Vagina (tissue), 2 donors: ENCODE data around the gene WASL. TPM values are rescaled to one million over a fixed set of nuclear protein-coding genes. Genes with fewer than 3 reads are reported as not detected.
"Not testable (repeated sequence)": the region's sequence is repeated elsewhere in the genome, so short reads cannot be mapped to it uniquely, and the experiment has no call there.

Source experiments
- DNase-seq, 2 donors: peaks; one replicate each; pipeline ENCODE4 v3.0.0-alpha.2; 2017; ENCODE audit errors: extremely low spot score in 2 of 2
- H3K27ac ChIP-seq: fragments of 200-600 bp; sonication (generic); one replicate; pipeline ENCODE4 v1.5.1; 2019
- H3K27me3 ChIP-seq: fragments of 200-600 bp; sonication (generic); one replicate; pipeline ENCODE4 v1.5.1; 2019
- H3K36me3 ChIP-seq, 2 donors: fragments of 200-600 bp; sonication (generic); one replicate each; pipeline ENCODE4 v1.5.1; 2017 to 2019
- H3K4me1 ChIP-seq: fragments of 200-600 bp; sonication (generic); one replicate; pipeline ENCODE4 v1.5.1; 2019
- H3K4me3 ChIP-seq, 2 donors: fragments of 200-600 bp; sonication (generic); 1 replicate in 1 of 2; 2 replicates in 1 of 2; pipeline ENCODE4 v1.5.1; 2016 to 2019
- H3K9me3 ChIP-seq: fragments of 200-600 bp; sonication (generic); one replicate; pipeline ENCODE4 v1.5.1; 2019
- CTCF ChIP-seq, 3 experiments: fragments of 450-650 bp in 2 of 3; fragments of 200-600 bp in 1 of 3; sonication (generic) in 1 of 3; IDR thresholded peaks; one replicate each; pipeline ENCODE4 v1.5.1; 2017 to 2019; ENCODE audit warnings: antibody characterized with exemption in 3 of 3, mild to moderate bottlenecking in 2 of 3, moderate library complexity in 2 of 3
- POLR2A ChIP-seq, 2 donors: fragments of 450-650 bp; IDR thresholded peaks; one replicate each; pipeline ENCODE4 v1.6.1; 2017; ENCODE audit warnings: antibody characterized with exemption in 2 of 2, mild to moderate bottlenecking in 2 of 2, moderate library complexity in 2 of 2
- POLR2AphosphoS5 ChIP-seq, 2 donors: sonication (generic); formaldehyde crosslinking; IDR thresholded peaks; one replicate each; pipeline ENCODE4 v1.9.0; 2017; ENCODE audit warnings: antibody characterized with exemption in 2 of 2, mild to moderate bottlenecking in 2 of 2, low read depth in 1 of 2; ENCODE audit not compliant: insufficient read depth in 1 of 2
- intact Hi-C: fragments of 100-400 bp; cut with DNase I; formaldehyde crosslinking; loops from one replicate; pipeline ENCODE4 v1.15.1; 2023
- total RNA-seq: library from RNA; depleted of rRNA; stranded (reverse); fragments of >200 nt; gene quantifications from one replicate; pipeline ENCODE4 v1.2.3, GENCODE V29; 2016

The WASL gene
- total RNA-seq, 1 donor from 2014 or later = 24.8 TPM

GRCh38 chr7:123741940-123742339, 6.9 kb downstream of the WASL start:
- no peaks in the 10 kb centered on the region for H3K36me3 ChIP-seq
- intact Hi-C loops = no loop called here
- H3K27ac ChIP-seq = no peak overlapping the region
- no peak for DNase-seq
- no peak overlapping the region for H3K4me3 ChIP-seq
- H3K27me3 ChIP-seq = no peaks in the 10 kb centered on the region
- no peak for TF ChIP-seq POLR2A (IDR thresholded peaks at IDR 0.05)
- no peak for TF ChIP-seq CTCF (IDR thresholded peaks at IDR 0.05)
- TF ChIP-seq POLR2AphosphoS5 (IDR thresholded peaks at IDR 0.05; ENCODE audit: insufficient read depth in 1 of 2, low read depth in 1 of 2) = no peak
- no peaks in the 10 kb centered on the region for H3K9me3 ChIP-seq
- peaks cover 68% of the 10 kb centered on the region for H3K4me1 ChIP-seq

DNA sequence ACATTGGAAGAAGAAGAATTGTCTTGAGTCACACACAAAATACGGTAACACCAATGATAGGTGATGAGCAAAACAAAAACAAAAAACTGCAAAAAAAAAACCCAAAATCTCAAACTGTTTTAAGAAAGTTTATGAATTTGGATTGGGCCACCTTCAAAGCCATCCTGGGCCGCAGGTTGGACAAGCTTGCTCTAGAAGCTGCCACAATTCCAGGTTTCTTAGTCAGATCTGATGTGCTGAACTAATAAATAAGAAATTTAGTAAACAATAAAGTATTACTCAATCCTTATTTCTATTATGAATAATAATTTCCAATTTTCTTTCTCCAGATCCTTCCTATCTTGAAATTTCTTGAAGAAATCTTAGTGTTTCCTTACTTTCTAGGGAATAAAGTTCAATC, 10.0 kb downstream of the WASL start:
- DNase-seq = no peak
- TF ChIP-seq POLR2A (IDR thresholded peaks at IDR 0.05) = no peak
- no peak for TF ChIP-seq POLR2AphosphoS5 (IDR thresholded peaks at IDR 0.05; ENCODE audit: insufficient read depth in 1 of 2, low read depth in 1 of 2)
- no peak for TF ChIP-seq CTCF (IDR thresholded peaks at IDR 0.05)
- H3K4me3 ChIP-seq = no peak overlapping the region
- H3K4me1 ChIP-seq = peaks cover 36% of the 10 kb centered on the region
- H3K9me3 ChIP-seq = no peaks in the 10 kb centered on the region
- H3K27me3 ChIP-seq = no peaks in the 10 kb centered on the region
- H3K36me3 ChIP-seq = no peaks in the 10 kb centered on the region
- intact Hi-C loops = no loop called here
- no peak overlapping the region for H3K27ac ChIP-seq

GRCh38 chr7:123738356-123738755, 10.4 kb downstream of the WASL start:
- H3K9me3 ChIP-seq = no peaks in the 10 kb centered on the region
- H3K4me3 ChIP-seq = no peak overlapping the region
- no peaks in the 10 kb centered on the region for H3K27me3 ChIP-seq
- no peaks in the 10 kb centered on the region for H3K36me3 ChIP-seq
- TF ChIP-seq POLR2AphosphoS5 (IDR thresholded peaks at IDR 0.05; ENCODE audit: insufficient read depth in 1 of 2, low read depth in 1 of 2) = no peak
- no peak for TF ChIP-seq POLR2A (IDR thresholded peaks at IDR 0.05)
- H3K27ac ChIP-seq = no peak overlapping the region
- peaks cover 32% of the 10 kb centered on the region for H3K4me1 ChIP-seq
- intact Hi-C loops = no loop called here
- DNase-seq = no peak

DNA sequence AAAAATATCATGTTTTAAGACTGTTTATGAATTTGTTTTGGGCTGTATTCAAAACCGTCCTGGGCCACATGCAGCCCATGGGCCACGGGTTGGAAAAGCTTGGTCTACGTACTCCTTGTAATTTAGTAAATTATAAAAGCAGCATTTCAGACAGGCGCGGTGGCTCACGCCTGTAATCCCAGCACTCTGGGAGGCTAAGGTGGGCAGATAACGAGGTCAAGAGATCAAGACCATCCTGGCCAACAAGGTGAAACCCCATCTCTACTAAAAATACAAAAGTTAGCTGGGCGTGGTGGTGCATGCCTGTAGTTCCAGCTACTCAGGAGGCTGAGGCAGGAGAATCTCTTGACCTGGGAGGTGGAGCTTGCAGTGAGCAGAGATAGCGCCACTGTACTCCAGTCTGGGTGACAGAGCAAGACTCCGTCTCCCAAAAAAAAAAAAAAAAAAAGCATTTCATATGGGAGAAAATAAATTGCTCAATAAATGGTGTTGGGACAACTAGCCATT, 11.6 kb downstream of the WASL start:
- H3K9me3 ChIP-seq, intact Hi-C loops, H3K27ac ChIP-seq, DNase-seq, H3K36me3 ChIP-seq, H3K27me3 ChIP-seq, H3K4me3 ChIP-seq: not testable (repeated sequence)
- H3K4me1 ChIP-seq = peaks cover 21% of the 10 kb centered on the region

DNA sequence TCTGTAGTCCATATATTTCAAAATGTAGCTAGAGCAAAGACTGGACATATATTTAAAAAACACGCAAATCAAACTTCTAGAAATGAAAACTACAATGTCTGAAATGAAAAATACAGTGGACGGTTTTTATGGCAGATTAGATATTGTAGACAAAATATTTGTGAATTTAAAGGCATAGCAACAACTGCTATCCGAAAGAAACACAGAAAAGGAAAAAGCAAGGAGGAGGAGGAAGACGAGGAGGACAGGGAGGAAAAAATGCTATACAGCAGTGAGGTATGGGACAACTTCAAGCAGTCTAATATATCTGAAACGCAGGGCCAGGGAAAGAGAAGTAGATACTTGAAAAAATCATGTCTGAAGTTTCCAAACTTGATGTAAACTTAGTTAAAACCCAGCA, 13.3 kb downstream of the WASL start:
- H3K27ac ChIP-seq = no peak overlapping the region
- TF ChIP-seq POLR2AphosphoS5 (IDR thresholded peaks at IDR 0.05; ENCODE audit: insufficient read depth in 1 of 2, low read depth in 1 of 2) (no peak), CTCF (IDR thresholded peaks at IDR 0.05) (no peak), POLR2A (IDR thresholded peaks at IDR 0.05) (no peak)
- H3K27me3 ChIP-seq = no peaks in the 10 kb centered on the region
- DNase-seq = no peak
- H3K36me3 ChIP-seq = no peaks in the 10 kb centered on the region
- intact Hi-C loops = no loop called here
- no peaks in the 10 kb centered on the region for H3K9me3 ChIP-seq
- H3K4me1 ChIP-seq = peaks cover 13% of the 10 kb centered on the region
- no peak overlapping the region for H3K4me3 ChIP-seq

GRCh38 chr7:123734498-123734897, 14.3 kb downstream of the WASL start:
- Histone ChIP-seq H3K4me1 (peaks cover 7% of the 10 kb centered on the region), H3K27me3 (no peaks in the 10 kb centered on the region), H3K9me3 (no peaks in the 10 kb centered on the region), H3K4me3 (no peak overlapping the region), H3K27ac (no peak overlapping the region), H3K36me3 (no peaks in the 10 kb centered on the region)
- intact Hi-C loops = no loop called here
- no peak for TF ChIP-seq POLR2AphosphoS5 (IDR thresholded peaks at IDR 0.05; ENCODE audit: insufficient read depth in 1 of 2, low read depth in 1 of 2)
- no peak for TF ChIP-seq POLR2A (IDR thresholded peaks at IDR 0.05)
- no peak for TF ChIP-seq CTCF (IDR thresholded peaks at IDR 0.05)
- DNase-seq = no peak
